ENCODE results near the gene ANKUB1.
"Not testable (repeated sequence)": the region's sequence is repeated elsewhere in the genome, so short reads cannot be mapped to it uniquely, and the experiment has no call there.

Gene ANKUB1

GRCh38 chr3:149792452-149793270 lies at the start of gene ANKUB1:
ANKUB1 (minus strand) TSS chr3:149792554; CDS start chr3:149792366, 188 bp downstream.
- Histone ChIP-seq H3K4me1 (ENCODE audit: control insufficient read depth in 1 of 2, insufficient read depth in 2 of 2, low read length in 2 of 2) (no peaks in the 10 kb centered on the region), H3K27ac (ENCODE audit: low read length) (no peak within 1 kb of the TSS), H3K27me3 (ENCODE audit: low read depth, low read length) (no peaks in the 10 kb centered on the region), H3K9me3 (ENCODE audit: control insufficient read depth in 1 of 2, low read length in 2 of 2) (no peaks in the 10 kb centered on the region), H3K4me3 (ENCODE audit: low read depth in 1 of 2, low read length in 2 of 2) (no peak within 1 kb of the TSS), H3K36me3 (ENCODE audit: control insufficient read depth in 1 of 2, insufficient read depth in 2 of 2, low read length in 2 of 2) (no peaks in the 10 kb centered on the region)

GRCh38 chr3:149839896-149840295 lies 47.5 kb upstream of the ANKUB1 start:
- H3K27ac ChIP-seq (ENCODE audit: low read length), result no peak overlapping the region
- no peaks in the 10 kb centered on the region for H3K9me3 ChIP-seq (ENCODE audit: control insufficient read depth in 1 of 2, low read length in 2 of 2)
- peaks cover 0 to 7% of the 10 kb centered on the region in 2 donors for H3K36me3 ChIP-seq (ENCODE audit: control insufficient read depth in 1 of 2, insufficient read depth in 2 of 2, low read length in 2 of 2)
- H3K4me3 ChIP-seq (ENCODE audit: low read depth in 1 of 2, low read length in 2 of 2), result no peak overlapping the region
- peaks cover 0 to 9% of the 10 kb centered on the region in 2 donors for H3K4me1 ChIP-seq (ENCODE audit: control insufficient read depth in 1 of 2, insufficient read depth in 2 of 2, low read length in 2 of 2)
- no peaks in the 10 kb centered on the region for H3K27me3 ChIP-seq (ENCODE audit: low read depth, low read length)

GRCh38 chr3:149839469-149839868 lies 47.1 kb upstream of the ANKUB1 start:
- not testable (repeated sequence) for H3K9me3 ChIP-seq (ENCODE audit: control insufficient read depth in 1 of 2, low read length in 2 of 2); H3K27me3 ChIP-seq (ENCODE audit: low read depth, low read length); H3K27ac ChIP-seq (ENCODE audit: low read length); H3K36me3 ChIP-seq (ENCODE audit: control insufficient read depth in 1 of 2, insufficient read depth in 2 of 2, low read length in 2 of 2); H3K4me3 ChIP-seq (ENCODE audit: low read depth in 1 of 2, low read length in 2 of 2); H3K4me1 ChIP-seq (ENCODE audit: control insufficient read depth in 1 of 2, insufficient read depth in 2 of 2, low read length in 2 of 2)

DNA sequence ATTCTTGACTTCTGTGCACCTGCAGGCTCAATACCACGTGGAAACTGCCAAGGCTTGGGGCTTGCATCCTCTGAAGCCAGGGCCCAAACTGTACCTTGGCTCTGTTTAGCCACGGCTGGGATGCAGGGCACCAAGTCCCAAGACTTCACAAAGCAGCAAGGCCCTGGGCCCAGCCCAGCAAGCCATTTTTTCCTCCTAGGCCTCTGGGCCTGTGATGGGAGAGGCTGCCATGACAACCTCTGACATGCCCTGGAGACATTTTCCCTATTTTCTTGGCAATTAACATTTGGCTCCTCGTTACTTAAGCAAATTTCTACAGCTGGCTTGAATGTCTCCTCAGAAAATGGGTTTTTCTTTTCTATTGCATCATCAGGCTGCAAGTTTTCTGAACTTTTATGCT lies 46.1 kb upstream of the ANKUB1 start:
- H3K27ac ChIP-seq (ENCODE audit: low read length); H3K36me3 ChIP-seq (ENCODE audit: control insufficient read depth in 1 of 2, insufficient read depth in 2 of 2, low read length in 2 of 2); H3K27me3 ChIP-seq (ENCODE audit: low read depth, low read length); H3K9me3 ChIP-seq (ENCODE audit: control insufficient read depth in 1 of 2, low read length in 2 of 2); H3K4me3 ChIP-seq (ENCODE audit: low read depth in 1 of 2, low read length in 2 of 2); H3K4me1 ChIP-seq (ENCODE audit: control insufficient read depth in 1 of 2, insufficient read depth in 2 of 2, low read length in 2 of 2): not testable (repeated sequence)

DNA sequence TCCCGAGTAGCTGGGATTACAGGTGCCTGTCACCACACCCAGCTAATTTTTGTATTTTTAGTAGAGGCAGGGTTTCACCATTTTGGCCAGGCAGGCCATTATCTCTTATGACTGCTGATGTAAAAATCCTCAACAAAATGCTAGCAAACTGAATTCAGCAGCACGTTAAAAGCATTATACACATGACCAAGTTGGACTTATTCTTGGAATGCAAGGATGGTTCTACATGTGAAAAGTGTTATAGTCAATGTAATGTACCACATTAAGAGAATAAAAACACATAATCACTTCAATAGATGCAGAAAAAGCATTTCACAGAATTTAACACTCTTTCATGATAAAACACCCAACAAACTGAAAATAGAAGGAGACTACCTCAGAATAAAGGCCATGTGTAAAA lies 40.9 kb upstream of the ANKUB1 start:
- H3K36me3 ChIP-seq (ENCODE audit: control insufficient read depth in 1 of 2, insufficient read depth in 2 of 2, low read length in 2 of 2), result peaks cover 0 to 7% of the 10 kb centered on the region in 2 donors
- H3K9me3 ChIP-seq (ENCODE audit: control insufficient read depth in 1 of 2, low read length in 2 of 2), result peaks cover 4 to 11% of the 10 kb centered on the region in 2 donors
- H3K27ac ChIP-seq (ENCODE audit: low read length), result no peak overlapping the region
- H3K4me1 ChIP-seq (ENCODE audit: control insufficient read depth in 1 of 2, insufficient read depth in 2 of 2, low read length in 2 of 2), result no peaks in the 10 kb centered on the region
- H3K4me3 ChIP-seq (ENCODE audit: low read depth in 1 of 2, low read length in 2 of 2), result no peak overlapping the region
- no peaks in the 10 kb centered on the region for H3K27me3 ChIP-seq (ENCODE audit: low read depth, low read length)

GRCh38 chr3:149832086-149832485 lies 39.7 kb upstream of the ANKUB1 start:
- Histone ChIP-seq H3K27ac (ENCODE audit: low read length) (no peak overlapping the region), H3K4me1 (ENCODE audit: control insufficient read depth in 1 of 2, insufficient read depth in 2 of 2, low read length in 2 of 2) (no peaks in the 10 kb centered on the region), H3K36me3 (ENCODE audit: control insufficient read depth in 1 of 2, insufficient read depth in 2 of 2, low read length in 2 of 2) (no peaks in the 10 kb centered on the region), H3K9me3 (ENCODE audit: control insufficient read depth in 1 of 2, low read length in 2 of 2) (peaks cover 4 to 11% of the 10 kb centered on the region in 2 donors), H3K4me3 (ENCODE audit: low read depth in 1 of 2, low read length in 2 of 2) (no peak overlapping the region), H3K27me3 (ENCODE audit: low read depth, low read length) (no peaks in the 10 kb centered on the region)

- Histone ChIP-seq H3K4me1 (ENCODE audit: control insufficient read depth in 1 of 2, insufficient read depth in 2 of 2, low read length in 2 of 2) (no peaks in the 10 kb centered on the region), H3K27me3 (ENCODE audit: low read depth, low read length) (no peaks in the 10 kb centered on the region), H3K4me3 (ENCODE audit: low read depth in 1 of 2, low read length in 2 of 2) (no peak overlapping the region), H3K36me3 (ENCODE audit: control insufficient read depth in 1 of 2, insufficient read depth in 2 of 2, low read length in 2 of 2) (no peaks in the 10 kb centered on the region), H3K9me3 (ENCODE audit: control insufficient read depth in 1 of 2, low read length in 2 of 2) (peaks cover 4 to 11% of the 10 kb centered on the region in 2 donors), H3K27ac (ENCODE audit: low read length) (no peak overlapping the region)
Observed at GRCh38 chr3:149831321-149831720, 39.0 kb upstream of the ANKUB1 start.

DNA sequence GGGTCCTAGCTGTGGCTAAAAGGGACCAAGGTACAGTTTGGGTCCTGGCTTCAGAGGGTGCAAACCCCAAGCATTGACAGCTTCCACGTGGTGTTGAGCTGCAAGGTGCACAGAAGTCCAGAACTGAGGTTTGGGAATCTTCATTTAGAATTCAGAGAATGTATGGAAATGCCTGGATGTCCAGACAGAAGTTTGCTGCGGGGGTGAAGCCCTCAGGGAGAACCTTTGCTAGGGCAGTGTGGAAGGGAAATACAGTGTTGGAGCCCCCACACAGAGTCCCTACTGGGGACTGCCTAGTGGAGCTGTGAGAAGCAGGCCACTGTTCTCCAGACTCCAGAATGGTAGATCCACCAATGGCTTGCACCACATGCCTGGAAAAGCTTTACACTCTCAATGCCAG lies 38.5 kb upstream of the ANKUB1 start:
- Histone ChIP-seq H3K9me3 (ENCODE audit: control insufficient read depth in 1 of 2, low read length in 2 of 2) (peaks cover 4 to 11% of the 10 kb centered on the region in 2 donors), H3K27ac (ENCODE audit: low read length) (no peak overlapping the region), H3K27me3 (ENCODE audit: low read depth, low read length) (no peaks in the 10 kb centered on the region), H3K36me3 (ENCODE audit: control insufficient read depth in 1 of 2, insufficient read depth in 2 of 2, low read length in 2 of 2) (no peaks in the 10 kb centered on the region), H3K4me1 (ENCODE audit: control insufficient read depth in 1 of 2, insufficient read depth in 2 of 2, low read length in 2 of 2) (peaks cover 0 to 3% of the 10 kb centered on the region in 2 donors), H3K4me3 (ENCODE audit: low read depth in 1 of 2, low read length in 2 of 2) (no peak overlapping the region)

DNA sequence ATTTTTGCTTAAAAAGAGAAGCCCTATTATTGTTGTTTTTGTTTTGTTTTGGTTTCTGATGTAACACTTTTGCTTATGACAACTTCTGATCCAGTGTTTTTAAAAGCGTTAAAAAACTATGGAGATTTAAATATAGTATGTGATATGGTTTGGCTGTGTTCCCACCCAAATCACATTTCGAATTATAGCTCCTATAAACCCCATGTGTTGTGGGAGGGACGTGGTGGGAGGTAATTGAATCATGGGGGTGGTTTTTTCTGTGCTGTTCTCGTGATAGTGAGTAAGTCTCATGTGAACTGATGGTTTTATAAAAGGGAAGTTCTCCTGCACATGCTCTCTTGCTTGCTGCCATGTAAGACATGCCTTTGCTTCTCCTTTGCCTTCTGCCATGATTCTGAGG lies 37.3 kb upstream of the ANKUB1 start:
- H3K9me3 ChIP-seq (ENCODE audit: control insufficient read depth in 1 of 2, low read length in 2 of 2), result peaks cover 4 to 11% of the 10 kb centered on the region in 2 donors
- H3K36me3 ChIP-seq (ENCODE audit: control insufficient read depth in 1 of 2, insufficient read depth in 2 of 2, low read length in 2 of 2); H3K4me3 ChIP-seq (ENCODE audit: low read depth in 1 of 2, low read length in 2 of 2); H3K27ac ChIP-seq (ENCODE audit: low read length); H3K27me3 ChIP-seq (ENCODE audit: low read depth, low read length); H3K4me1 ChIP-seq (ENCODE audit: control insufficient read depth in 1 of 2, insufficient read depth in 2 of 2, low read length in 2 of 2): not testable (repeated sequence)

- no peak overlapping the region for H3K27ac ChIP-seq (ENCODE audit: low read length)
Observed at GRCh38 chr3:149828390-149828789, 36.0 kb upstream of the ANKUB1 start.

GRCh38 chr3:149826636-149827035 lies 34.3 kb upstream of the ANKUB1 start:
- Histone ChIP-seq H3K27ac (ENCODE audit: low read length) (no peak overlapping the region), H3K27me3 (ENCODE audit: low read depth, low read length) (no peaks in the 10 kb centered on the region), H3K4me3 (ENCODE audit: low read depth in 1 of 2, low read length in 2 of 2) (no peak overlapping the region), H3K4me1 (ENCODE audit: control insufficient read depth in 1 of 2, insufficient read depth in 2 of 2, low read length in 2 of 2) (peaks cover 0 to 7% of the 10 kb centered on the region in 2 donors), H3K9me3 (ENCODE audit: control insufficient read depth in 1 of 2, low read length in 2 of 2) (peaks cover 0 to 4% of the 10 kb centered on the region in 2 donors), H3K36me3 (ENCODE audit: control insufficient read depth in 1 of 2, insufficient read depth in 2 of 2, low read length in 2 of 2) (no peaks in the 10 kb centered on the region)

More at GRCh38 chr3:149828390-149828789, 36.0 kb upstream of the ANKUB1 start:
- Histone ChIP-seq H3K36me3 (ENCODE audit: control insufficient read depth in 1 of 2, insufficient read depth in 2 of 2, low read length in 2 of 2) (no peaks in the 10 kb centered on the region), H3K4me1 (ENCODE audit: control insufficient read depth in 1 of 2, insufficient read depth in 2 of 2, low read length in 2 of 2) (peaks cover 0 to 4% of the 10 kb centered on the region in 2 donors), H3K4me3 (ENCODE audit: low read depth in 1 of 2, low read length in 2 of 2) (no peak overlapping the region), H3K27me3 (ENCODE audit: low read depth, low read length) (no peaks in the 10 kb centered on the region), H3K9me3 (ENCODE audit: control insufficient read depth in 1 of 2, low read length in 2 of 2) (peaks cover 2 to 9% of the 10 kb centered on the region in 2 donors)

- H3K4me1 ChIP-seq (ENCODE audit: control insufficient read depth in 1 of 2, insufficient read depth in 2 of 2, low read length in 2 of 2), result peaks cover 2 to 18% of the 10 kb centered on the region in 2 donors
- H3K4me3 ChIP-seq (ENCODE audit: low read depth in 1 of 2, low read length in 2 of 2), result no peak overlapping the region
- H3K27me3 ChIP-seq (ENCODE audit: low read depth, low read length), result no peaks in the 10 kb centered on the region
- H3K36me3 ChIP-seq (ENCODE audit: control insufficient read depth in 1 of 2, insufficient read depth in 2 of 2, low read length in 2 of 2), result no peaks in the 10 kb centered on the region
- no peak overlapping the region for H3K27ac ChIP-seq (ENCODE audit: low read length)
- no peaks in the 10 kb centered on the region for H3K9me3 ChIP-seq (ENCODE audit: control insufficient read depth in 1 of 2, low read length in 2 of 2)
Observed at GRCh38 chr3:149820183-149820582, 27.8 kb upstream of the ANKUB1 start.
